ENCODE results near the gene RNF141. TPM values are rescaled to one million over a fixed set of nuclear protein-coding genes. Genes with fewer than 3 reads are reported as not detected.

The RNF141 gene
- total RNA-seq, 1 experiment from 2014 or later: 35.8 TPM

GRCh38 chr11:10573556-10573955, 32.6 kb upstream of the RNF141 start:
- H3K4me3 ChIP-seq (ENCODE audit: low read depth in 2 of 2, low read length in 2 of 2): no peak overlapping the region
- intact Hi-C loops (cut with micrococcal nuclease; ENCODE audit: unreplicated experiment): no loop called here
- POLR2A ChIA-PET: interaction anchor here (0.6 kb wide), 1 partner anchor 113 kb away, joined by 6 read pairs; no protein-coding TSS in a partner anchor
- no peaks in the 10 kb centered on the region for H3K9me3 ChIP-seq (ENCODE audit: control insufficient read depth, insufficient read depth, low read depth, low read length)
- H3K4me1 ChIP-seq (ENCODE audit: control insufficient read depth, insufficient read depth, low read length): no peaks in the 10 kb centered on the region
- ATAC-seq: no peak
- no TSS peak for BruUV-seq (replicated peaks)
- in situ Hi-C loops (cut with HindIII; ENCODE audit: low pct_unique_long_range_greater_than_20kb, low sequenced_read_pairs): no loop called here
- TF ChIP-seq POLR2AphosphoS5 (IDR thresholded peaks at IDR 0.05; ENCODE audit: low read depth, low read length) (no peak), TCF7L2 (IDR thresholded peaks at IDR 0.05; ENCODE audit: low read depth, low read length) (no peak), SIN3A (IDR thresholded peaks at IDR 0.05; ENCODE audit: borderline replicate concordance, insufficient read depth, low read depth, low read length) (no peak), REST (IDR thresholded peaks at IDR 0.05; ENCODE audit: insufficient read depth in 1 of 2, low read depth in 2 of 2, low read length in 1 of 2) (no peak), CTCF (IDR thresholded peaks at IDR 0.05) (no peak)
- CTCF ChIA-PET: no interaction called here
- H3K27me3 ChIP-seq (ENCODE audit: control insufficient read depth, insufficient read depth, low read length): peaks cover 26% of the 10 kb centered on the region
- no peak for DNase-seq (ENCODE audit: low read depth, low spot score)
- H3K36me3 ChIP-seq (ENCODE audit: control insufficient read depth, insufficient read depth, low read length): no peaks in the 10 kb centered on the region
- H3K27ac ChIP-seq (ENCODE audit: low read length): no peak overlapping the region

- in situ Hi-C loops (cut with HindIII; ENCODE audit: low pct_unique_long_range_greater_than_20kb, low sequenced_read_pairs): no loop called here
- ATAC-seq (no peak), DNase-seq (ENCODE audit: low read depth, low spot score) (no peak)
- BruUV-seq (replicated peaks): no TSS peak
- Histone ChIP-seq H3K36me3 (ENCODE audit: control insufficient read depth, insufficient read depth, low read length) (no peaks in the 10 kb centered on the region), H3K27ac (ENCODE audit: low read length) (no peak overlapping the region), H3K27me3 (ENCODE audit: control insufficient read depth, insufficient read depth, low read length) (peaks cover 22% of the 10 kb centered on the region), H3K4me1 (ENCODE audit: control insufficient read depth, insufficient read depth, low read length) (no peaks in the 10 kb centered on the region), H3K9me3 (ENCODE audit: control insufficient read depth, insufficient read depth, low read depth, low read length) (no peaks in the 10 kb centered on the region), H3K4me3 (ENCODE audit: low read depth in 2 of 2, low read length in 2 of 2) (no peak overlapping the region)
- intact Hi-C loops (cut with micrococcal nuclease; ENCODE audit: unreplicated experiment): no loop called here
- POLR2A ChIA-PET: no interaction called here
- CTCF ChIA-PET: no interaction called here
- TF ChIP-seq REST (IDR thresholded peaks at IDR 0.05; ENCODE audit: insufficient read depth in 1 of 2, low read depth in 2 of 2, low read length in 1 of 2) (no peak), SIN3A (IDR thresholded peaks at IDR 0.05; ENCODE audit: borderline replicate concordance, insufficient read depth, low read depth, low read length) (no peak), TCF7L2 (IDR thresholded peaks at IDR 0.05; ENCODE audit: low read depth, low read length) (no peak), CTCF (IDR thresholded peaks at IDR 0.05) (no peak), POLR2AphosphoS5 (IDR thresholded peaks at IDR 0.05; ENCODE audit: low read depth, low read length) (no peak)
These were observed 32.0 kb upstream of the RNF141 start for GRCh38 chr11:10573028-10573427.
